DOHH2 (cell line): ENCODE data around the gene GPATCH2.

ENCODE experiments used
- H3F3A ChIP-seq: fragments of 200-600 bp; sonication (generic), shearing (Covaris generic); 2 replicates; pipeline ENCODE4 v1.6.0; 2016; ENCODE audit warnings: antibody characterized with exemption, mild to moderate bottlenecking; ENCODE audit not compliant: control insufficient read depth, insufficient read depth
- H3K27ac ChIP-seq: fragments of 200-600 bp; sonication (generic); 2 replicates; pipeline ENCODE4 v1.5.1; 2014; ENCODE audit warnings: low read depth, mild to moderate bottlenecking, low read length, moderate library complexity
- H3K27me3 ChIP-seq: fragments of 200-600 bp; sonication (generic); 2 replicates; pipeline ENCODE4 v1.6.1; 2014; ENCODE audit warnings: mild to moderate bottlenecking, low read length, mixed read lengths; ENCODE audit not compliant: control insufficient read depth
- H3K36me3 ChIP-seq: fragments of 200-600 bp; sonication (generic); 2 replicates; pipeline ENCODE4 v1.6.1; 2014; ENCODE audit warnings: mild to moderate bottlenecking, low read length, moderate library complexity, mixed read lengths; ENCODE audit not compliant: control insufficient read depth
- H3K4me1 ChIP-seq: fragments of 200-600 bp; sonication (generic); 2 replicates; pipeline ENCODE4 v1.6.1; 2014; ENCODE audit warnings: mild to moderate bottlenecking, low read length, mixed read lengths; ENCODE audit not compliant: control insufficient read depth
- H3K4me2 ChIP-seq: fragments of 200-600 bp; sonication (generic); 2 replicates; pipeline ENCODE4 v1.6.0; 2014; ENCODE audit warnings: mild to moderate bottlenecking, low read length, moderate library complexity
- H3K4me3 ChIP-seq: fragments of 200-600 bp; sonication (generic); 2 replicates; pipeline ENCODE4 v1.5.1; 2014; ENCODE audit warnings: mild to moderate bottlenecking, low read length, mixed read lengths
- H3K79me2 ChIP-seq: fragments of 200-600 bp; sonication (generic); 2 replicates; pipeline ENCODE4 v1.6.1; 2014; ENCODE audit warnings: mild to moderate bottlenecking, low read length, mixed read lengths; ENCODE audit not compliant: control insufficient read depth
- H3K9me2 ChIP-seq: fragments of 200-600 bp; sonication (generic); replicated peaks from 2 replicates; pipeline ENCODE4 v1.6.1; 2014; ENCODE audit warnings: mild to moderate bottlenecking, low read length, mixed read lengths; ENCODE audit not compliant: control insufficient read depth
- H3K9me3 ChIP-seq: fragments of 200-600 bp; sonication (generic); 2 replicates; pipeline ENCODE4 v1.6.1; 2014; ENCODE audit warnings: antibody characterized with exemption, low read length, mixed read lengths; ENCODE audit not compliant: control insufficient read depth, insufficient read depth
- H4K20me1 ChIP-seq: fragments of 200-600 bp; sonication (generic); 2 replicates; pipeline ENCODE4 v1.6.0; 2014; ENCODE audit warnings: low read depth, mild to moderate bottlenecking, antibody characterized with exemption, low read length, moderate library complexity; ENCODE audit not compliant: control insufficient read depth, insufficient read depth
- CTCF ChIP-seq: fragments of 200-600 bp; sonication (generic); IDR thresholded peaks from one replicate; pipeline ENCODE4 v1.5.1; 2014; ENCODE audit warnings: antibody characterized with exemption, mild to moderate bottlenecking, low read depth, low read length; ENCODE audit not compliant: poor library complexity, severe bottlenecking
- EZH2phosphoT487 ChIP-seq: fragments of 200-600 bp; sonication (generic); IDR thresholded peaks from 2 replicates; pipeline ENCODE4 v1.6.1; 2017; ENCODE audit warnings: borderline replicate concordance, mild to moderate bottlenecking, antibody characterized with exemption, low read length, moderate library complexity, mixed read lengths

GPATCH2 gene

GRCh38 chr1:217542136-217542777 is 88.6 kb downstream of the GPATCH2 start:
- Histone ChIP-seq H3F3A (no peaks in the 10 kb centered on the region), H4K20me1 (no peaks in the 10 kb centered on the region), H3K36me3 (no peaks in the 10 kb centered on the region), H3K79me2 (no peaks in the 10 kb centered on the region), H3K9me2 (no peaks in the 10 kb centered on the region), H3K4me3 (no peak overlapping the region), H3K27me3 (no peaks in the 10 kb centered on the region), H3K27ac (no peak overlapping the region), H3K4me1 (no peaks in the 10 kb centered on the region), H3K4me2 (no peak overlapping the region), H3K9me3 (no peaks in the 10 kb centered on the region)
- TF ChIP-seq CTCF (no peak), EZH2phosphoT487 (no peak)

- TF ChIP-seq CTCF (no peak), EZH2phosphoT487 (no peak)
- H3K27ac ChIP-seq, result no peak overlapping the region
These were observed 90.6 kb downstream of the GPATCH2 start for GRCh38 chr1:217540321-217540720.

DNA sequence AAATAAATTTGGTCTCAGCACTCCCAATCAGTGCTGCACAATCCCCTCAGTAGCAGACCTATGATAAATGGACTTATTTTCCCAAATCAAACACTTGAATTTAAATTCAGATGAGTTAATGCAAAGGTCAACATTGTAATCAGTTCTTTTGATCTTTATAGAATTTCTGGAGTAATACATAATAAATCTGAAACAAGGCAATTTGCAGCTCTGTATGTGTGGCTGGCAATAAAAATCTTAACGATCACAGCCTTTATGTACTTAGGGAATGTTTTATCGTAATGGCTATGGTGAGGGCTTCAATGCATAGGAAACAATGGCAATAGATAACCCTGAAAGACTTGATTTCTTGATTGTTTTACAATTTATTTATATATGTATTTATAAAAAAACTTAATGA is 91.4 kb downstream of the GPATCH2 start:
- Histone ChIP-seq H3K79me2 (no peaks in the 10 kb centered on the region), H3K4me3 (no peak overlapping the region), H4K20me1 (no peaks in the 10 kb centered on the region)

More at GRCh38 chr1:217540321-217540720, 90.6 kb downstream of the GPATCH2 start:
- no peak overlapping the region for H3K4me3 ChIP-seq
- no peaks in the 10 kb centered on the region for H3F3A ChIP-seq
- H3K79me2 ChIP-seq, result no peaks in the 10 kb centered on the region
- no peak overlapping the region for H3K4me2 ChIP-seq
- no peaks in the 10 kb centered on the region for H3K27me3 ChIP-seq
- no peaks in the 10 kb centered on the region for H3K9me3 ChIP-seq
- H3K4me1 ChIP-seq, result no peaks in the 10 kb centered on the region
- H3K36me3 ChIP-seq, result no peaks in the 10 kb centered on the region
- H4K20me1 ChIP-seq, result no peaks in the 10 kb centered on the region
- H3K9me2 ChIP-seq, result no peaks in the 10 kb centered on the region

More for the DNA sequence above, 91.4 kb downstream of the GPATCH2 start:
- Histone ChIP-seq H3K36me3 (no peaks in the 10 kb centered on the region), H3K4me2 (no peak overlapping the region), H3K27ac (no peak overlapping the region), H3K27me3 (no peaks in the 10 kb centered on the region), H3K9me2 (no peaks in the 10 kb centered on the region), H3F3A (no peaks in the 10 kb centered on the region), H3K4me1 (no peaks in the 10 kb centered on the region), H3K9me3 (no peaks in the 10 kb centered on the region)
- TF ChIP-seq CTCF (no peak), EZH2phosphoT487 (no peak)
